Neural progenitor cell (in vitro differentiated cells): ENCODE data around the gene SPRED2. TPM values are rescaled to one million over a fixed set of nuclear protein-coding genes. Genes with fewer than 3 reads are reported as not detected.

Source experiments
- DNase-seq: peaks from one replicate; pipeline ENCODE4 v3.0.0-alpha.2; 2016; ENCODE audit warnings: low spot score
- H2AFZ ChIP-seq: fragments of 200-600 bp; sonication (generic); replicated peaks from 2 replicates; pipeline ENCODE4 v1.6.1; 2016; ENCODE audit warnings: antibody characterized with exemption
- H3F3A ChIP-seq: fragments of 200-600 bp; sonication (generic); 2 replicates; pipeline ENCODE4 v1.6.1; 2016; ENCODE audit warnings: antibody characterized with exemption, low read depth
- H3K27ac ChIP-seq: fragments of 200-600 bp; sonication (generic); 2 replicates; pipeline ENCODE4 v1.5.1; 2016; ENCODE audit warnings: mild to moderate bottlenecking
- H3K27me3 ChIP-seq: fragments of 200-600 bp; sonication (generic); 2 replicates; pipeline ENCODE4 v1.6.1; 2016; ENCODE audit warnings: mild to moderate bottlenecking, moderate library complexity
- H3K36me3 ChIP-seq: fragments of 200-600 bp; sonication (generic); 2 replicates; pipeline ENCODE4 v1.5.1; 2016
- H3K4me1 ChIP-seq: fragments of 200-600 bp; sonication (generic); 2 replicates; pipeline ENCODE4 v1.6.1; 2016; ENCODE audit warnings: mixed run types
- H3K4me2 ChIP-seq: fragments of 200-600 bp; sonication (generic); 2 replicates; pipeline ENCODE4 v1.6.1; 2016
- H3K4me3 ChIP-seq: fragments of 200-600 bp; sonication (generic); 2 replicates; pipeline ENCODE4 v1.5.1; 2016
- H3K79me2 ChIP-seq: fragments of 200-600 bp; sonication (generic); 2 replicates; pipeline ENCODE4 v1.6.1; 2016; ENCODE audit warnings: low read depth
- H3K9ac ChIP-seq: fragments of 200-600 bp; sonication (generic); 2 replicates; pipeline ENCODE4 v1.6.1; 2016
- H3K9me3 ChIP-seq: fragments of 200-600 bp; sonication (generic); 2 replicates; pipeline ENCODE4 v1.5.1; 2016; ENCODE audit warnings: low read depth
- H4K20me1 ChIP-seq: fragments of 200-600 bp; sonication (generic); 2 replicates; pipeline ENCODE4 v1.6.1; 2016; ENCODE audit warnings: low read depth
- H3K27ac Mint-ChIP-seq: 3 replicates; pipeline ENCODE4 v1.8.0; 2021; ENCODE audit warnings: mixed read lengths
- H3K27me3 Mint-ChIP-seq: 2 replicates; pipeline ENCODE4 v1.8.0; 2022; ENCODE audit warnings: low read depth, mild to moderate bottlenecking, inconsistent platforms, moderate library complexity, mixed read lengths; ENCODE audit not compliant: insufficient read depth
- H3K36me3 Mint-ChIP-seq: 3 replicates; pipeline ENCODE4 v1.8.0; 2021; ENCODE audit warnings: mixed read lengths
- H3K4me1 Mint-ChIP-seq: 3 replicates; pipeline ENCODE4 v1.8.0; 2021; ENCODE audit warnings: mixed read lengths
- H3K4me3 Mint-ChIP-seq: 3 replicates; pipeline ENCODE4 v1.8.0; 2021; ENCODE audit warnings: mild to moderate bottlenecking, moderate library complexity, mixed read lengths
- H3K9me3 Mint-ChIP-seq: 3 replicates; pipeline ENCODE4 v1.8.0; 2020; ENCODE audit warnings: mixed read lengths
- EZH2 ChIP-seq: fragments of 200-600 bp; sonication (generic); IDR thresholded peaks from 2 replicates; pipeline ENCODE4 v1.6.1; 2017; ENCODE audit warnings: antibody characterized with exemption, mild to moderate bottlenecking, moderate library complexity
- EZH2phosphoT487 ChIP-seq: fragments of 200-600 bp; sonication (generic); IDR thresholded peaks from 2 replicates; pipeline ENCODE4 v1.6.1; 2017; ENCODE audit warnings: antibody characterized with exemption
- total RNA-seq: library from RNA; depleted of rRNA; stranded (reverse); fragments of >200 nt; gene quantifications from 2 replicates; pipeline ENCODE4 v1.2.3, GENCODE V29; 2015; ENCODE audit warnings: low replicate concordance
- TF ChIP-seq, protein P1 (sequence below): fragments of 200-600 bp; sonication (generic); IDR thresholded peaks from 2 replicates; pipeline ENCODE4 v1.5.1; 2017; ENCODE audit warnings: antibody characterized with exemption, mild to moderate bottlenecking

The SPRED2 gene
- total RNA-seq, 1 donor from 2014 or later, result 11.6 TPM

DNA sequence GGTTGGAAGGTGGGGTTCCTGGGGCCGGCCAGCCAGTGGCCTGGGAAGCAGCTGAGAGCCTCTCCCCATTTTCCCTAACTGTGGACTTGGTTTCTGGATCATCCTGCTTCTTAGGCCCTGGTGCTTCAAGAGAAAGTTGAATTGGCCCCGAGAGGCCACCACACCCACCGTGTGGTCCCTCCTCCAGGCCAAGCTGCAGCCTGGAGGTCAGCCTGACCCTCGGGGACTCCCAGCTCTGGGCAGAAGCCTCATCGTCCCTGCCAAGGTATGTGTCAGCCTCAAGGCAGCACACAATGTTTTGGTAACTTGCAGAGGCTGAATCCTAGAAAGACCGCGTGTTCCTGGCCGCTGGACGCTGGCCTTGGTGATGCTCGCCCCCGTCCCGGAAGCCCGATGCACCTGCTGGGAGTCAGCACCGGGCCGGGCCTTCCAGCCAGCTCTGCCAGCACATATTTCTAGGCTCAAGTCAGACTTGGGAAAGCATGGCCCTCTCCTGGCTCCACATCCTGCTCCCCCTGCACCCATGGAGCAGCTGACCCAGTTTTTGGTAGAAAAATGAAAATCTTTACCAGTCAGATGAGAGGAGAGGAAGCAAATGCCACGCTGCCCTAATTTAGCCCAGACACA is 132.2 kb downstream of the SPRED2 start:
- H3K4me2 ChIP-seq, result peak overlapping the region; percentile 53
- peaks cover 43% of the 10 kb centered on the region for H3K4me1 Mint-ChIP-seq
- DNase-seq, result no peak
- no peaks in the 10 kb centered on the region for H3K9me3 ChIP-seq
- peaks cover 3% of the 10 kb centered on the region for H3K36me3 Mint-ChIP-seq
- peak overlapping the region; percentile 74 for H3K27ac Mint-ChIP-seq
- TF ChIP-seq EZH2, result no peak
- TF ChIP-seq, protein P1, sequence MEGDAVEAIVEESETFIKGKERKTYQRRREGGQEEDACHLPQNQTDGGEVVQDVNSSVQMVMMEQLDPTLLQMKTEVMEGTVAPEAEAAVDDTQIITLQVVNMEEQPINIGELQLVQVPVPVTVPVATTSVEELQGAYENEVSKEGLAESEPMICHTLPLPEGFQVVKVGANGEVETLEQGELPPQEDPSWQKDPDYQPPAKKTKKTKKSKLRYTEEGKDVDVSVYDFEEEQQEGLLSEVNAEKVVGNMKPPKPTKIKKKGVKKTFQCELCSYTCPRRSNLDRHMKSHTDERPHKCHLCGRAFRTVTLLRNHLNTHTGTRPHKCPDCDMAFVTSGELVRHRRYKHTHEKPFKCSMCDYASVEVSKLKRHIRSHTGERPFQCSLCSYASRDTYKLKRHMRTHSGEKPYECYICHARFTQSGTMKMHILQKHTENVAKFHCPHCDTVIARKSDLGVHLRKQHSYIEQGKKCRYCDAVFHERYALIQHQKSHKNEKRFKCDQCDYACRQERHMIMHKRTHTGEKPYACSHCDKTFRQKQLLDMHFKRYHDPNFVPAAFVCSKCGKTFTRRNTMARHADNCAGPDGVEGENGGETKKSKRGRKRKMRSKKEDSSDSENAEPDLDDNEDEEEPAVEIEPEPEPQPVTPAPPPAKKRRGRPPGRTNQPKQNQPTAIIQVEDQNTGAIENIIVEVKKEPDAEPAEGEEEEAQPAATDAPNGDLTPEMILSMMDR, result no peak
- TF ChIP-seq EZH2phosphoT487, result no peak
- H3K4me3 Mint-ChIP-seq, result no peak overlapping the region
- H3K9ac ChIP-seq, result no peak overlapping the region
- H3F3A ChIP-seq, result peaks cover 17% of the 10 kb centered on the region
- H4K20me1 ChIP-seq, result no peaks in the 10 kb centered on the region
- H3K27me3 Mint-ChIP-seq, result peaks cover 8% of the 10 kb centered on the region
- H3K79me2 ChIP-seq, result no peaks in the 10 kb centered on the region
- peaks cover 9% of the 10 kb centered on the region for H3K27me3 ChIP-seq
- H3K27ac ChIP-seq, result no peak overlapping the region
- peak overlapping the region; percentile 58 for H2AFZ ChIP-seq
- no peaks in the 10 kb centered on the region for H3K36me3 ChIP-seq
- no peak overlapping the region for H3K4me3 ChIP-seq
- no peaks in the 10 kb centered on the region for H3K9me3 Mint-ChIP-seq
- H3K4me1 ChIP-seq, result peaks cover 22% of the 10 kb centered on the region

DNA sequence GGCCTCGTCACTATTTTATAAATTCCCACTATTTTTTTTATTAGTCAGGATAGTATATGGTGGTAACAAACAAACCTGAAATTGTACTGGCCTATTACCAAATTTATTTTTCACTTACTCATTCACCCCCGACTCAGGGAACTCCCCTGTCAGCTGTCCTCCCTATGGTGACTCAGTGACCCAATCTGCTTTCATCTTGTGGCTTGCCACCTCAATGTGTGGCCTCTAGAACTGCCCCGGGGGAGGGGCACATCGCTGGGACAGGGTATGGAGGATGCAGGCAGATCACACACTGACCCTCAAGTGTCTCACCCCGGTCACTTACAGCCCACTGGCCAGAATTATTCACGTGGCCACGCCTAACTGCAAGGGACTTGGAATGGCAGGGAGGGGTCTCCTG is 133.2 kb downstream of the SPRED2 start:
- TF ChIP-seq, protein P1, result no peak
- TF ChIP-seq EZH2phosphoT487, result no peak
- no peak for TF ChIP-seq EZH2
- DNase-seq, result no peak
- H3K4me3 ChIP-seq, result no peak overlapping the region
- Mint-ChIP-seq H3K4me1 (peaks cover 53% of the 10 kb centered on the region), H3K36me3 (peaks cover 2% of the 10 kb centered on the region), H3K9me3 (no peaks in the 10 kb centered on the region), H3K27ac (no peak overlapping the region), H3K4me3 (no peak overlapping the region), H3K27me3 (peaks cover 5% of the 10 kb centered on the region)
- no peaks in the 10 kb centered on the region for H3K79me2 ChIP-seq
- H3F3A ChIP-seq, result peaks cover 23% of the 10 kb centered on the region
- H2AFZ ChIP-seq, result no peak overlapping the region
- H3K9ac ChIP-seq, result no peak overlapping the region
- no peaks in the 10 kb centered on the region for H3K9me3 ChIP-seq
- H3K4me1 ChIP-seq, result peaks cover 31% of the 10 kb centered on the region
- no peaks in the 10 kb centered on the region for H4K20me1 ChIP-seq
- H3K27ac ChIP-seq, result no peak overlapping the region
- peaks cover 9% of the 10 kb centered on the region for H3K27me3 ChIP-seq
- H3K4me2 ChIP-seq, result no peak overlapping the region
- no peaks in the 10 kb centered on the region for H3K36me3 ChIP-seq

DNA sequence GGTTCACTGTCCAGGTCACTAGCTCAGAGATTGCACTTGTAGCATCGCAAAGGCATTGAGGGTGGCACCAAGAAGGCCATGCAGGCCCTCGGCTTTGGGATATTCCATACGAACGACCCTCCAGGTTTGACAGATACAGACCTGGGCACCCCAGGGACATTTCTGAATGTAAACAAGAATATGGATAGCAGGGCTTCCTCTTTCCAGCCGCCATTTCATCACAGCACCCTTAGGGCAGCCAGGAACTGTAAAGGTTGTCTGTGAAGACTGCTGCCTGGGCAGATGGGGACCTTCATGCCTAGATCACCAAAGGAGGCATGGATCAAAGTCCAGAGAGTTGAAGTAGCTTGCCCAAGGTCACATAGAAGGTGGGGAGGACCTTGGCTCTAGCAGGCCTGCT is 134.3 kb downstream of the SPRED2 start:
- Mint-ChIP-seq H3K27ac (peak overlapping the region; percentile 65), H3K4me3 (no peak overlapping the region), H3K27me3 (peaks cover 5% of the 10 kb centered on the region), H3K4me1 (peaks cover 63% of the 10 kb centered on the region), H3K36me3 (peaks cover 1% of the 10 kb centered on the region), H3K9me3 (no peaks in the 10 kb centered on the region)
- Histone ChIP-seq H3K4me2 (no peak overlapping the region), H3K9ac (no peak overlapping the region), H3K4me3 (no peak overlapping the region), H4K20me1 (no peaks in the 10 kb centered on the region), H3K4me1 (peaks cover 42% of the 10 kb centered on the region), H3K27ac (no peak overlapping the region), H3K9me3 (no peaks in the 10 kb centered on the region), H3K27me3 (peaks cover 9% of the 10 kb centered on the region), H3K79me2 (no peaks in the 10 kb centered on the region), H3K36me3 (no peaks in the 10 kb centered on the region), H3F3A (peaks cover 28% of the 10 kb centered on the region), H2AFZ (no peak overlapping the region)
- no peak for DNase-seq
- TF ChIP-seq EZH2phosphoT487 (no peak), EZH2 (no peak)
- TF ChIP-seq, protein P1, result no peak
